Testis (tissue), 2 donors: Measurements from ENCODE around the gene SFT2D2.

ENCODE experiments used
- POLR2A ChIP-seq: fragments of 450-650 bp; IDR thresholded peaks from one replicate; pipeline ENCODE4 v1.6.1; 2017; ENCODE audit warnings: antibody characterized with exemption, mild to moderate bottlenecking, moderate library complexity
- TF ChIP-seq, protein P1 (sequence below), 3 experiments: fragments of 450-650 bp in 2 of 3; fragments of 200-600 bp in 1 of 3; sonication (generic) in 1 of 3; IDR thresholded peaks; one replicate each; pipeline ENCODE4 v1.5.1; 2016 to 2019; ENCODE audit warnings: antibody characterized with exemption in 3 of 3, mild to moderate bottlenecking in 2 of 3, moderate library complexity in 1 of 3

DNA sequence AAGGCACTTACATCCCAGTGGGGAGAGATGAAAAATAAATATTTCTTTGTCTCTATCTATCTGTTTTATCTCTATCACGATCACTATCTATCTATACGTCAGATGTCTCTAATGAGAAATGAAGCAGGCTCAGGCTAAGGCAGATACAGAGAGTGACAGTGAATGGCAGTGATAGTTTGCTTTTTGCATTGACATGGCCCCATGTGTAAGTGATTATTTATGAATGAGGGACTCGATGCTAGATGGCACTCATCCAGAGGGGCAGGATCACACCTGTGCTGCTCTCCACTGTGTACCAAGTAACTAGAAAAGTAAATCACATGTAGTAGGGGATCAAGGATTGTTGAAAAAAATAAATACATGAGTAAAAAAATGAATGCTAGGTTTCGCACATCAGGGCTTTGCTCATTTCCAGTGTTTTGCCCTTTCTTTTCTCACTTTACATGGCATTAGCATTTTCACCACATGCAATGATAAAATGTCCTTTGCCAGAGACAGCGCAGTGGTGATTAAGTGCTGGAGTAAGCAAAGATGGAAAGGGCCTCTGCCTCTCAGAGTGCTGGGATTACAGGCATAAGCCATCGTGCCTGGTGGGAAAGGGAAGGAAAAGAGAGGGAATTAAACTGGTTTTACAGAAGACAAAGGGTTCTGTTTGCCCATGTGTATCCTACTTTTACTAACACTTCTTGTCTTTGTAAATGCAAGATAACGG, 71.4 kb downstream of the SFT2D2 start:
- TF ChIP-seq, protein P1, sequence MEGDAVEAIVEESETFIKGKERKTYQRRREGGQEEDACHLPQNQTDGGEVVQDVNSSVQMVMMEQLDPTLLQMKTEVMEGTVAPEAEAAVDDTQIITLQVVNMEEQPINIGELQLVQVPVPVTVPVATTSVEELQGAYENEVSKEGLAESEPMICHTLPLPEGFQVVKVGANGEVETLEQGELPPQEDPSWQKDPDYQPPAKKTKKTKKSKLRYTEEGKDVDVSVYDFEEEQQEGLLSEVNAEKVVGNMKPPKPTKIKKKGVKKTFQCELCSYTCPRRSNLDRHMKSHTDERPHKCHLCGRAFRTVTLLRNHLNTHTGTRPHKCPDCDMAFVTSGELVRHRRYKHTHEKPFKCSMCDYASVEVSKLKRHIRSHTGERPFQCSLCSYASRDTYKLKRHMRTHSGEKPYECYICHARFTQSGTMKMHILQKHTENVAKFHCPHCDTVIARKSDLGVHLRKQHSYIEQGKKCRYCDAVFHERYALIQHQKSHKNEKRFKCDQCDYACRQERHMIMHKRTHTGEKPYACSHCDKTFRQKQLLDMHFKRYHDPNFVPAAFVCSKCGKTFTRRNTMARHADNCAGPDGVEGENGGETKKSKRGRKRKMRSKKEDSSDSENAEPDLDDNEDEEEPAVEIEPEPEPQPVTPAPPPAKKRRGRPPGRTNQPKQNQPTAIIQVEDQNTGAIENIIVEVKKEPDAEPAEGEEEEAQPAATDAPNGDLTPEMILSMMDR (IDR thresholded peaks at IDR 0.05) = no peak
- no peak for TF ChIP-seq POLR2A
